Heart left ventricle (tissue), 16 donors: ENCODE results near the gene SLC26A11. TPM values are rescaled to one million over a fixed set of nuclear protein-coding genes. Genes with fewer than 3 reads are reported as not detected.

Source experiments
- ATAC-seq, 4 donors: fragments of 200-7000 bp; cut with Tn5 transposase; one replicate each; pipeline ENCODE4 v1.9.1; 2020 to 2022; ENCODE audit warnings: moderate library complexity in 4 of 4, mild to moderate bottlenecking in 3 of 4, moderate number of reproducible peaks in 1 of 4
- DNase-seq, 5 donors: peaks; one replicate each; pipeline ENCODE4 v3.0.0-alpha.2; 2020
- H3K27ac ChIP-seq, 12 donors: fragments of 200-600 bp; sonication (generic) in 4 of 12; one replicate each; pipeline versions ENCODE4 v1.5.0 to v1.8.0; 2016 to 2022; ENCODE audit warnings: mild to moderate bottlenecking in 2 of 12
- H3K27me3 ChIP-seq, 9 donors: fragments of 200-600 bp; sonication (generic) in 2 of 9; one replicate each; pipeline versions ENCODE4 v1.5.1 to v1.8.0; 2016 to 2022; ENCODE audit warnings: mild to moderate bottlenecking in 3 of 9
- H3K36me3 ChIP-seq, 9 donors: fragments of 200-600 bp; sonication (generic) in 2 of 9; one replicate each; pipeline versions ENCODE4 v1.5.0 to v1.8.0; 2018 to 2022; ENCODE audit warnings: mild to moderate bottlenecking in 2 of 9
- H3K4me1 ChIP-seq, 12 donors: fragments of 200-600 bp; sonication (generic) in 4 of 12; one replicate each; pipeline versions ENCODE4 v1.5.0 to v1.8.0; 2016 to 2022; ENCODE audit warnings: mild to moderate bottlenecking in 3 of 12
- H3K4me3 ChIP-seq, 12 donors: fragments of 200-600 bp; sonication (generic) in 4 of 12; one replicate each; pipeline versions ENCODE4 v1.5.0 to v1.8.0; 2017 to 2022; ENCODE audit warnings: mild to moderate bottlenecking in 9 of 12, moderate library complexity in 4 of 12
- H3K9me3 ChIP-seq, 12 donors: fragments of 200-600 bp; sonication (generic) in 4 of 12; one replicate each; pipeline versions ENCODE4 v1.5.0 to v1.8.0; 2016 to 2022; ENCODE audit warnings: mild to moderate bottlenecking in 1 of 12
- CTCF ChIP-seq, 12 donors: fragments of 200-600 bp; sonication (generic) in 4 of 12; IDR thresholded peaks; one replicate each; pipeline versions ENCODE4 v1.5.0 to v1.8.0; 2018 to 2022; ENCODE audit warnings: antibody characterized with exemption in 12 of 12, mild to moderate bottlenecking in 5 of 12
- POLR2A ChIP-seq, 2 donors: fragments of 450-650 bp; IDR thresholded peaks; one replicate each; pipeline ENCODE4 v1.6.1; 2017; ENCODE audit warnings: antibody characterized with exemption in 2 of 2, mild to moderate bottlenecking in 2 of 2, moderate library complexity in 2 of 2
- WGBS, 4 donors: extraction: QIAGEN DNeasy Blood & Tissue Kit in 2 of 4; methylation state at CpG; one replicate each; pipeline versions ENCODE4 v1.1.5 to v1.1.7; 2013 to 2018; 5-methylcytosine and 5-hydroxymethylcytosine counted together
- intact Hi-C, 10 donors: fragments of 100-400 bp; cut with DNase I; formaldehyde crosslinking; loops; one replicate each; pipeline versions ENCODE4 v1.11.1 to v1.14.2; 2022
- polyA plus RNA-seq, 2 donors: library from polyadenylated mRNA; stranded (reverse); fragments of 200-250 nt; gene quantifications; one replicate each; pipeline ENCODE4 v1.2.3, GENCODE V29; 2013
- total RNA-seq, 9 donors: library from RNA; depleted of rRNA in 2 of 9; stranded (reverse); fragments of >200 nt in 2 of 9; fragmentation: NEBNext Ultra II Directional in 3 of 9; extraction: Animal tissue kit (Norgen Biotek cat#: 25700) in 3 of 9; gene quantifications; one replicate each; pipeline versions ENCODE4 v1.1.0 to v1.2.4, GENCODE V29; 2016 to 2023
- donor health status: ischemic (EF 13 %, LVEDD 7.1; RV severe dilation, severe dysfunction).
- donor health status: healthy with polysubstance abuse.
- donor health status: DM: no; HTN: yes; CAD: no.
- donor health status: DM: no; HTN: no; CAD: no.
- donor health status: ischemic (EF 25% LVEDD 6.9; RV normal size, moderate dysfunction).
- donor health status: ischemic (EF 25% LVEDD 5.7; RV mildly dilated, moderate dysfunction).
- donor health status: healthy.
- donor health status: DM: yes; HTN: yes; CAD: no.
- donor health status: ischemic (EF 35%, LVEDD 5.7; RV mildly dilated, moderate dysfunction).
- donor health status: nonischemic (EF 11% LVEDD 7.7; RV severe dilation, severe dysfunction).
- donor health status: DM: yes; HTN: yes; CAD: no.
- donor health status: PGD.
- donor health status: ischemic (EF 29% LVEDD 5.4; RV normal size, mild dysfunction).
- donor health status: nonischemic (EF 23%, LVEDD 6.1; RV moderate dilation, normal function).

Gene SLC26A11
- total and polyA plus RNA-seq, 11 donors = 2.4 to 13.0 (median 4.1) TPM

GRCh38 chr17:80252871-80253270, 32.6 kb downstream of the SLC26A11 start:
- Histone ChIP-seq H3K4me3 (no peak overlapping the region), H3K27me3 (no peaks in the 10 kb centered on the region), H3K4me1 (peaks cover 0 to 27% (median 0%) of the 10 kb centered on the region in 12 donors), H3K36me3 (peaks cover 0 to 50% (median 11%) of the 10 kb centered on the region in 9 donors), H3K9me3 (no peaks in the 10 kb centered on the region), H3K27ac (no peak overlapping the region)
- peak in 3 of 4 donors; percentile 65 to 76 (median 73) for ATAC-seq
- no peak for TF ChIP-seq POLR2A (IDR thresholded peaks at IDR 0.05)
- TF ChIP-seq CTCF (IDR thresholded peaks at IDR 0.05) = peak; percentile 23 to 49 (median 32)
- WGBS, 4 donors = 63 to 78% (median 64%) methylated on average over 13 of the region's 13 CpGs
- peak in 1 of 5 donors; percentile 48 for DNase-seq
- intact Hi-C loops = loop anchor here in 1 of 10 donors (10.0 kb wide), 1 partner anchor 248 kb away; no protein-coding TSS in a partner anchor

- no peak for ATAC-seq
Observed at GRCh38 chr17:80253631-80254395, 33.6 kb downstream of the SLC26A11 start.

GRCh38 chr17:80254396-80255251, 34.4 kb downstream of the SLC26A11 start:
- H3K9me3 ChIP-seq = no peaks in the 10 kb centered on the region
- intact Hi-C loops = loop anchor here in 2 of 10 donors (5.0 to 10.0 kb wide), 2 partner anchors 107 to 250 kb away; partner anchors contain the start of gene EIF4A3 (in 1 of the 2)
- H3K27ac ChIP-seq = peak overlapping the region in 2 of 12 donors; percentile 17 to 90
- no peaks in the 10 kb centered on the region for H3K27me3 ChIP-seq
- ATAC-seq = peak in 3 of 4 donors; percentile 28 to 52 (median 49)
- WGBS, 4 donors = 82 to 84% (median 82%) methylated on average over 13 of the region's 13 CpGs
- TF ChIP-seq CTCF (IDR thresholded peaks at IDR 0.05) = no peak
- no peak for TF ChIP-seq POLR2A (IDR thresholded peaks at IDR 0.05)
- peaks cover 0 to 35% (median 11%) of the 10 kb centered on the region in 9 donors for H3K36me3 ChIP-seq
- peaks cover 0 to 37% (median 3%) of the 10 kb centered on the region in 12 donors for H3K4me1 ChIP-seq
- DNase-seq = no peak
- H3K4me3 ChIP-seq = no peak overlapping the region

More at GRCh38 chr17:80253631-80254395, 33.6 kb downstream of the SLC26A11 start:
- Histone ChIP-seq H3K4me3 (no peak overlapping the region), H3K27ac (peak overlapping the region in 2 of 12 donors; percentile 12 to 90), H3K36me3 (peaks cover 0 to 43% (median 11%) of the 10 kb centered on the region in 9 donors), H3K4me1 (peaks cover 0 to 29% (median 0%) of the 10 kb centered on the region in 12 donors), H3K9me3 (no peaks in the 10 kb centered on the region), H3K27me3 (no peaks in the 10 kb centered on the region)
- no peak for DNase-seq
- TF ChIP-seq POLR2A (IDR thresholded peaks at IDR 0.05) = no peak
- TF ChIP-seq CTCF (IDR thresholded peaks at IDR 0.05) = no peak
- intact Hi-C loops = loop anchor here in 1 of 10 donors (10.0 kb wide), 1 partner anchor 249 kb away; no protein-coding TSS in a partner anchor
- WGBS, 4 donors = 88 to 90% (median 88%) methylated on average over 19 to 21 of the region's 21 CpGs
